CD4-positive, alpha-beta memory T cell (primary cell): Measurements from ENCODE around the gene HMGCS2. TPM values are rescaled to one million over a fixed set of nuclear protein-coding genes. Genes with fewer than 3 reads are reported as not detected.

Experiments
- CTCF ChIA-PET: fragments of 350-600 bp; sonication (Branson Sonifier 250); formaldehyde crosslinking; loops from one replicate; lab custom pipeline; 2021; ENCODE audit warnings: inconsistent platforms; ENCODE audit not compliant: partially characterized antibody; lab: Charles Lee
- POLR2A ChIA-PET: fragments of 350-600 bp; sonication (Branson Sonifier 250); formaldehyde crosslinking; loops from one replicate; lab custom pipeline; 2021; ENCODE audit not compliant: partially characterized antibody; lab: Charles Lee
- DNase-seq, 5 donors: peaks; one replicate each; pipeline versions ENCODE4 v3.0.0 to v3.0.0-alpha.2; 2020 to 2022; ENCODE audit warnings: mixed read lengths in 1 of 5
- H3K27ac ChIP-seq: one replicate; pipeline ENCODE4 v1.7.0; 2013; ENCODE audit warnings: low read depth, low read length
- H3K27me3 ChIP-seq: 2 replicates; pipeline ENCODE4 v1.7.0; 2013; ENCODE audit warnings: mild to moderate bottlenecking, low read length, moderate library complexity; ENCODE audit not compliant: insufficient read depth
- H3K36me3 ChIP-seq: 2 replicates; pipeline ENCODE4 v1.7.0; 2013; ENCODE audit warnings: mild to moderate bottlenecking, low read length, moderate library complexity; ENCODE audit not compliant: insufficient read depth
- H3K4me1 ChIP-seq: 2 replicates; pipeline ENCODE4 v1.7.0; 2013; ENCODE audit warnings: mild to moderate bottlenecking, low read length, moderate library complexity; ENCODE audit not compliant: insufficient read depth
- H3K4me3 ChIP-seq, 2 donors: one replicate each; pipeline ENCODE4 v1.7.0; 2013; ENCODE audit warnings: low read length in 2 of 2, mild to moderate bottlenecking in 1 of 2
- H3K9me3 ChIP-seq, 2 donors: one replicate each; pipeline ENCODE4 v1.7.0; 2013; ENCODE audit warnings: low read length in 2 of 2, control low read depth in 1 of 2; ENCODE audit not compliant: control insufficient read depth in 1 of 2
- H3K27ac Mint-ChIP-seq, 7 donors: one replicate each; pipeline ENCODE4 v1.8.0; 2020 to 2021; ENCODE audit warnings: mixed read lengths in 7 of 7, mild to moderate bottlenecking in 6 of 7, inconsistent platforms in 3 of 7, moderate library complexity in 3 of 7
- H3K27me3 Mint-ChIP-seq, 2 donors: one replicate each; pipeline ENCODE4 v1.8.0; 2020 to 2021; ENCODE audit warnings: mixed read lengths in 2 of 2
- H3K36me3 Mint-ChIP-seq, 2 donors: one replicate each; pipeline ENCODE4 v1.8.0; 2020 to 2021; ENCODE audit warnings: mixed read lengths in 2 of 2, inconsistent platforms in 1 of 2, mild to moderate bottlenecking in 1 of 2
- H3K4me1 Mint-ChIP-seq, 4 donors: one replicate each; pipeline ENCODE4 v1.8.0; 2020 to 2021; ENCODE audit warnings: mixed read lengths in 4 of 4, mild to moderate bottlenecking in 1 of 4
- H3K4me3 Mint-ChIP-seq, 8 donors: one replicate each; pipeline ENCODE4 v1.8.0; 2020 to 2021; ENCODE audit warnings: mixed read lengths in 8 of 8, mild to moderate bottlenecking in 7 of 8, moderate library complexity in 6 of 8, inconsistent platforms in 3 of 8
- H3K9me3 Mint-ChIP-seq, 8 donors: one replicate each; pipeline ENCODE4 v1.8.0; 2020 to 2021; ENCODE audit warnings: mixed read lengths in 8 of 8, mild to moderate bottlenecking in 5 of 8, inconsistent platforms in 3 of 8, moderate library complexity in 1 of 8
- intact Hi-C: fragments of 100-400 bp; cut with micrococcal nuclease; formaldehyde crosslinking; loops from one replicate; pipeline ENCODE4 v1.15.1; 2023
- polyA plus RNA-seq, 2 donors: library from polyadenylated mRNA; unstranded; fragments of 300-500 nt; fragmentation: Illumina TruSeq; gene quantifications; one replicate each; pipeline ENCODE4 v1.2.3, GENCODE V29; 2021
- total RNA-seq, 2 experiments: library from RNA; stranded (reverse); gene quantifications; one replicate each; pipeline ENCODE4 v1.2.3, GENCODE V29; 2021

Gene HMGCS2
- total and polyA plus RNA-seq, 4 experiments from 2014 or later, result not detected

DNA sequence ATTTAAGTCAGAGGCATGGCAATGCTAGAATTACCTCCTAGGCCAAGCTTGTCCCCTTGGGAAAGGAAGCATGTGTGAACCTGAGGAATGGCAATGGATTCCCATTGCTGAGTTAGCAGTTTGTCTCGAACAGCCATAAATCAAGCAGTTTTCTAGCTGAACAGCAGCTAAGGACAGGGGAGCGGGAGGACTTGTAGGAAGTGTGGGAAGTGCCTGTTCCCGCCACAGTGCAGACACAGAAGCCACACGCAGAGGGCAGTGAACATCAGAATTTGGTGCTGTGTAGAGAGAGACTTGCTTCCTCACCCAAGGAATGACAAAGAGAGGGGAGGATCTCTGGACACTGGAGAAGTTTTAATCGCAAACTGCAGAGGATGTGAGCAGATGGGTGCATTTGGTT is 53.2 kb downstream of the HMGCS2 start:
- intact Hi-C loops, result no loop called here
- H3K36me3 Mint-ChIP-seq, result peaks cover 0 to 6% of the 10 kb centered on the region in 2 donors
- peaks cover 0 to 4% (median 0%) of the 10 kb centered on the region in 8 donors for H3K9me3 Mint-ChIP-seq
- no peak overlapping the region for H3K27ac Mint-ChIP-seq
- H3K4me1 ChIP-seq, result peaks cover 4% of the 10 kb centered on the region
- ChIA-PET POLR2A (no interaction called here), CTCF (interaction anchor here (1.2 kb wide), 1 partner anchor 37 kb away, joined by 3 read pairs; no protein-coding TSS in a partner anchor)
- H3K4me3 ChIP-seq, result no peak overlapping the region
- H3K27me3 ChIP-seq, result peaks cover 5% of the 10 kb centered on the region
- H3K36me3 ChIP-seq, result no peaks in the 10 kb centered on the region
- H3K4me1 Mint-ChIP-seq, result peaks cover 2 to 19% (median 5%) of the 10 kb centered on the region in 4 donors
- no peak overlapping the region for H3K27ac ChIP-seq
- no peak overlapping the region for H3K4me3 Mint-ChIP-seq
- no peaks in the 10 kb centered on the region for H3K9me3 ChIP-seq
- no peak for DNase-seq
- peaks cover 1 to 22% of the 10 kb centered on the region in 2 donors for H3K27me3 Mint-ChIP-seq

- Mint-ChIP-seq H3K9me3 (peaks cover 0 to 4% (median 0%) of the 10 kb centered on the region in 8 donors), H3K27ac (peak overlapping the region in 1 of 7 donors; percentile 57), H3K4me3 (no peak overlapping the region), H3K4me1 (peaks cover 2 to 19% (median 5%) of the 10 kb centered on the region in 4 donors), H3K36me3 (peaks cover 0 to 6% of the 10 kb centered on the region in 2 donors), H3K27me3 (peaks cover 1 to 24% of the 10 kb centered on the region in 2 donors)
- CTCF ChIA-PET, result interaction anchor here (1.2 kb wide), 1 partner anchor 36 kb away, joined by 3 read pairs; no protein-coding TSS in a partner anchor
- H3K27ac ChIP-seq, result no peak overlapping the region
- DNase-seq, result no peak
- H3K36me3 ChIP-seq, result no peaks in the 10 kb centered on the region
- H3K9me3 ChIP-seq, result no peaks in the 10 kb centered on the region
- H3K27me3 ChIP-seq, result peaks cover 5% of the 10 kb centered on the region
- peaks cover 4% of the 10 kb centered on the region for H3K4me1 ChIP-seq
- POLR2A ChIA-PET, result no interaction called here
- intact Hi-C loops, result no loop called here
- no peak overlapping the region for H3K4me3 ChIP-seq
Measured at GRCh38 chr1:119714583-119714982, 54.1 kb downstream of the HMGCS2 start.

DNA sequence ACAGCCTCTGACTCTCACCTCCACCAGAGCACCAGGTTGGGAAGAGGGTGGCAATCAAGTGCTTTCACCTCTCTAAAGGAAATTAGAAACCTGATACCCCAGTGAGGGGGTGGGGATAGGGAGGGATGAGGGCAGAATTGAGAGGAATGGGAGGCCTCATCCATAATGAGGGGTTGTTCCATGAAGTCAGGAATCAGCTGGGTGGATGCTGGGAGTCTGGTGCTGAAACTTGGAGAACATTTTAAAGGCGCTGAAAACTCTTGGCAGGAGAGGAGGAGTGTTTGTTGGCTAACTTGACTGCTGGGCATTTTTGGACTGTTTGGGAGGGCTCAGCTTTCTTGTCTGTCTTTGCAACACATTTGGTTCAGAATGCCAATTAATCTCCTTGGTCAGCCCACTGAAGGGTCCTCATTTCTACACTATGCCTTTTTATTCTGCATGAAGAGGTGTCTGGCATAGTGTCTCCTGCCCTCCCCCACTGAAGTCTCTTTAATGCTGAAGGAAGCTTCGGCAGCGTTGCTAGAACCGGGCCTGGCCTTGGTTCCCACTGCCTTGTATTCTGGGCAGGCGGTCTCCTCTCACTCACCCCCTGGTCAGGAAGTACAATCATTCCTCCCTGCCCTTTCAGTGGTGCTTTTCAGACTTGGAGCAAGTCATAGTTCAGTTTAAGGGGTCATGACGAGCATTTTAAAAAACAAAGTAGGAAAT is 54.8 kb downstream of the HMGCS2 start:
- Histone ChIP-seq H3K4me3 (no peak overlapping the region), H3K27ac (no peak overlapping the region), H3K36me3 (no peaks in the 10 kb centered on the region), H3K9me3 (no peaks in the 10 kb centered on the region), H3K27me3 (peaks cover 5% of the 10 kb centered on the region), H3K4me1 (peaks cover 4% of the 10 kb centered on the region)
- CTCF ChIA-PET, result no interaction called here
- H3K36me3 Mint-ChIP-seq, result peaks cover 0 to 6% of the 10 kb centered on the region in 2 donors
- H3K9me3 Mint-ChIP-seq, result peaks cover 0 to 4% (median 0%) of the 10 kb centered on the region in 8 donors
- H3K27ac Mint-ChIP-seq, result no peak overlapping the region
- POLR2A ChIA-PET, result no interaction called here
- peaks cover 1 to 25% of the 10 kb centered on the region in 2 donors for H3K27me3 Mint-ChIP-seq
- peak overlapping the region in 5 of 8 donors; percentile 4 to 87 (median 30) for H3K4me3 Mint-ChIP-seq
- peaks cover 2 to 19% (median 5%) of the 10 kb centered on the region in 4 donors for H3K4me1 Mint-ChIP-seq
- intact Hi-C loops, result no loop called here
- no peak for DNase-seq

- DNase-seq, result no peak
- Histone ChIP-seq H3K27me3 (peaks cover 5% of the 10 kb centered on the region), H3K27ac (no peak overlapping the region), H3K36me3 (no peaks in the 10 kb centered on the region), H3K9me3 (no peaks in the 10 kb centered on the region), H3K4me1 (peaks cover 4% of the 10 kb centered on the region), H3K4me3 (peak overlapping the region in 1 of 2 donors; percentile 17)
- ChIA-PET POLR2A (no interaction called here), CTCF (no interaction called here)
- Mint-ChIP-seq H3K4me3 (peak overlapping the region; percentile 24 to 87 (median 62)), H3K36me3 (peaks cover 0 to 6% of the 10 kb centered on the region in 2 donors), H3K27ac (peak overlapping the region in 2 of 7 donors; percentile 47 to 60), H3K27me3 (peaks cover 1 to 25% of the 10 kb centered on the region in 2 donors), H3K4me1 (peaks cover 2 to 19% (median 5%) of the 10 kb centered on the region in 4 donors), H3K9me3 (peaks cover 0 to 4% (median 0%) of the 10 kb centered on the region in 8 donors)
- intact Hi-C loops, result no loop called here
Measured at GRCh38 chr1:119713039-119713748, 55.5 kb downstream of the HMGCS2 start.

DNA sequence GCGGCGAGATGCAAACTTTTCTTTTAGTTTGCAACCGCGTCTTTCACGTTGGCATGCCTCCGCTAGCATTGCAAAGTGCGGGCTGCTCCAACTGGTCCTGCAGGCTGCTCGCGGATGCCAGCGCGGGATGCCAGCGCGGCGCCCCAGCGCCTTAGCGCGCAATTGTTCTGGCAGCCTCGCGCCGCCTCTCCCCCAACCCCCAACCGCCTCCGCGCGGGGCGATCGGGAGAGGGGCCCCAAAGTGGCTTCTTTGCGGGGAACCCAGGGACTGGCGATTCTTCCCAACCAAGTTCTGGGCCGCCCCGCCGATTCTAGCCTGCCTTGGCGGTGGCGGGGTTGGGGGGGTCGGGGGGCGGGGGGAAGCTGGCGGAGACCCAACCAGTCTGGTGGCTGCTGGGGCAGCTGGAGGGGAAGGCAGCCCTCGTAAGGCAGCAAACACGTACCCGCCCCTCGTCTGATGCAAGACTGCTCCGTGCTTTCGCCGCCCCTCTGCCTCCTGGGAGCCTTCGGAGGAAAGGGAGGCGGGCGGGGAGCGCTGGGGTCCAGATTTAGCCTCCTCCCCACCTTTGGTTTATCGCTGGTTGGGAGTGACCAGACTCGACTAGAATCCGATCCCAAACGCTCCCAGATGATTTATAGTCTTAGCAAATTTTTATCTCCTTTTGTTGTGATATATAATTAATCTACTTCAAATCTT is 56.2 kb downstream of the HMGCS2 start:
- DNase-seq, result no peak
- intact Hi-C loops, result no loop called here

GRCh38 chr1:119711804-119712341 is 56.8 kb downstream of the HMGCS2 start, which contains the start of gene PHGDH:
Gene PHGDH (plus strand): TSS chr1:119711934. CDS start chr1:119712023, 89 bp downstream.
- Mint-ChIP-seq H3K36me3 (peaks cover 0 to 6% of the 10 kb centered on the region in 2 donors), H3K4me3 (peak within 1 kb of the TSS; percentile 84 to 91 (median 88)), H3K9me3 (peaks cover 0 to 4% (median 0%) of the 10 kb centered on the region in 8 donors), H3K27ac (no peak within 1 kb of the TSS), H3K4me1 (peaks cover 2 to 19% (median 5%) of the 10 kb centered on the region in 4 donors), H3K27me3 (peaks cover 1 to 25% of the 10 kb centered on the region in 2 donors)
- H3K27me3 ChIP-seq, result peaks cover 5% of the 10 kb centered on the region
- H3K27ac ChIP-seq, result no peak within 1 kb of the TSS
- intact Hi-C loops, result no loop called here
- no peaks in the 10 kb centered on the region for H3K36me3 ChIP-seq
- DNase-seq, result peak in 2 of 5 donors; percentile 3 to 9
- ChIA-PET POLR2A (no interaction called here), CTCF (no interaction called here)
- no peaks in the 10 kb centered on the region for H3K9me3 ChIP-seq
- H3K4me3 ChIP-seq, result peak within 1 kb of the TSS; percentile 61 to 84
- peaks cover 4% of the 10 kb centered on the region for H3K4me1 ChIP-seq

More for the DNA sequence above, 56.2 kb downstream of the HMGCS2 start:
- CTCF ChIA-PET, result no interaction called here
- POLR2A ChIA-PET, result no interaction called here
- peaks cover 4% of the 10 kb centered on the region for H3K4me1 ChIP-seq
- H3K4me1 Mint-ChIP-seq, result peaks cover 2 to 19% (median 5%) of the 10 kb centered on the region in 4 donors
- H3K27ac ChIP-seq, result no peak overlapping the region
- H3K4me3 ChIP-seq, result peak overlapping the region; percentile 61 to 84
- no peaks in the 10 kb centered on the region for H3K9me3 ChIP-seq
- H3K4me3 Mint-ChIP-seq, result peak overlapping the region; percentile 84 to 91 (median 88)
- H3K36me3 Mint-ChIP-seq, result peaks cover 0 to 6% of the 10 kb centered on the region in 2 donors
- peaks cover 0 to 4% (median 0%) of the 10 kb centered on the region in 8 donors for H3K9me3 Mint-ChIP-seq
- peaks cover 1 to 25% of the 10 kb centered on the region in 2 donors for H3K27me3 Mint-ChIP-seq
- peaks cover 5% of the 10 kb centered on the region for H3K27me3 ChIP-seq
- H3K27ac Mint-ChIP-seq, result no peak overlapping the region
- H3K36me3 ChIP-seq, result no peaks in the 10 kb centered on the region
